Measurements from ENCODE around the gene LUC7L3. TPM values are rescaled to one million over a fixed set of nuclear protein-coding genes. Genes with fewer than 3 reads are reported as not detected.
A peak's percentile ranks its signal among the peaks of the same experiment; 100 is the strongest.

The LUC7L3 gene
- total and polyA plus RNA-seq, 2 of the 13 experiments (the other 11 are each of a cell fraction or from before 2014, with no cell fraction given), result 108 to 120 TPM

DNA sequence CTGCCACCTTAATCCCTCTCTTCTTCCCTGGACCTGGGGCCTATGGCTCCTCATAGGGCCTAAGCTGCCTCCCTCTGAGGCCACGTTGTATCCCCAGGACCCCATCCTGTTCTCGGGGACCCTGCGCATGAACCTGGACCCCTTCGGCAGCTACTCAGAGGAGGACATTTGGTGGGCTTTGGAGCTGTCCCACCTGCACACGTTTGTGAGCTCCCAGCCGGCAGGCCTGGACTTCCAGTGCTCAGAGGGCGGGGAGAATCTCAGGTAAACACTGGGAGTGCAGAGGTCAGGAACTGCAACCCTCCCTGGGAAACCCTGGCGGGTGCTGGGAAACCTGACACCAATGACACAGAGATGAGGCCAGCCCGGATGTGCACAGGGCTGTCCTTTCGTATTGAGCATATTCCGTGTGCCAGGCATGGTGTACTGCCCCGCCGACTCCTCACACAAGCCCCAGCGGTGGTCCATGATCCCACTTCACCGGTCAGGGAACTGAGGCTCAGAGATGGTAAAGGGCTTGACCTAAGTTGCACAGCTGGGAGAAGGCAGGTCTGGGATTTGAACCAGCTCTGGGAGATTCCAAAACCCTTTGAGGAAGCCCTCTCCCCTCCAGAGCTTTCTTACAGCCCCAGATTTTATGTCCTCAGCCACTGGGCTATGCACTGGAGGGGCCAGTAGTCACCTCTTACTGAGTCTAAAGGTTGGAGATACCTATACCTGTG is 34.6 kb upstream of the LUC7L3 start (continued):
- TF ChIP-seq E2F2 (CRISPR knock-in tag; IDR thresholded peaks at IDR 0.05; ENCODE audit: borderline replicate concordance) (no peak), RARA (CRISPR knock-in tag; IDR thresholded peaks at IDR 0.05) (peak; percentile 95), ZNF782 (CRISPR knock-in tag; IDR thresholded peaks at IDR 0.05; ENCODE audit: borderline replicate concordance) (peak; percentile 76; the same call in 1 of the 2 replicates), WIZ (CRISPR knock-in tag; IDR thresholded peaks at IDR 0.05) (no peak), ZFP90 (CRISPR knock-in tag; IDR thresholded peaks at IDR 0.05; ENCODE audit: borderline replicate concordance) (peak; percentile 84), RFX5 (IDR thresholded peaks at IDR 0.05; ENCODE audit: low read depth, low read length) (peak; percentile 57; the same call in 1 of the 2 replicates), ELF1 (CRISPR knock-in tag; IDR thresholded peaks at IDR 0.05) (peak; percentile 87), CBX5 (CRISPR knock-in tag; IDR thresholded peaks at IDR 0.05; ENCODE audit: borderline replicate concordance) (peak; percentile 92; the same call in 1 of the 2 replicates), NFE2L2 (IDR thresholded peaks at IDR 0.05; ENCODE audit: low read length) (no peak), CSRNP1 (CRISPR knock-in tag; IDR thresholded peaks at IDR 0.05) (peak; percentile 89), ZNF558 (CRISPR knock-in tag; IDR thresholded peaks at IDR 0.05; ENCODE audit: borderline replicate concordance) (0 out of 2 replicates have a peak, but pooled peaks have one; percentile 66), FOXP1 (IDR thresholded peaks at IDR 0.05) (peak; percentile 65; the same call in 1 of the 2 replicates), FOXP1 (CRISPR knock-in tag; IDR thresholded peaks at IDR 0.05) (peak; percentile 93), THYN1 (CRISPR knock-in tag; IDR thresholded peaks at IDR 0.05; ENCODE audit: borderline replicate concordance, low read depth) (no peak), TARDBP (CRISPR knock-in tag; IDR thresholded peaks at IDR 0.05) (peak; percentile 99), TMF1 (CRISPR knock-in tag; IDR thresholded peaks at IDR 0.05; ENCODE audit: low read depth) (peak; percentile 79; the same call in 1 of the 2 replicates), ZNF451 (CRISPR knock-in tag; IDR thresholded peaks at IDR 0.05) (peak; percentile 86; the same call in 1 of the 2 replicates), MIER2 (CRISPR knock-in tag; IDR thresholded peaks at IDR 0.05) (peak; percentile 85), PHF5A (CRISPR knock-in tag; IDR thresholded peaks at IDR 0.05; ENCODE audit: low read depth, unreplicated experiment) (peak; percentile 51), ZNF331 (CRISPR knock-in tag; IDR thresholded peaks at IDR 0.05) (peak; percentile 94), ZNF205 (CRISPR knock-in tag; IDR thresholded peaks at IDR 0.05) (peak; percentile 84), MED1 (CRISPR knock-in tag; IDR thresholded peaks at IDR 0.05) (peak; percentile 98)
- TF ChIP-seq, protein P1, sequence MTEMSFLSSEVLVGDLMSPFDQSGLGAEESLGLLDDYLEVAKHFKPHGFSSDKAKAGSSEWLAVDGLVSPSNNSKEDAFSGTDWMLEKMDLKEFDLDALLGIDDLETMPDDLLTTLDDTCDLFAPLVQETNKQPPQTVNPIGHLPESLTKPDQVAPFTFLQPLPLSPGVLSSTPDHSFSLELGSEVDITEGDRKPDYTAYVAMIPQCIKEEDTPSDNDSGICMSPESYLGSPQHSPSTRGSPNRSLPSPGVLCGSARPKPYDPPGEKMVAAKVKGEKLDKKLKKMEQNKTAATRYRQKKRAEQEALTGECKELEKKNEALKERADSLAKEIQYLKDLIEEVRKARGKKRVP (CRISPR knock-in tag; IDR thresholded peaks at IDR 0.05), result peak in 1 of 2 experiments; percentile 83; a peak in 2 of 4 replicates
- TF ChIP-seq, protein P2, sequence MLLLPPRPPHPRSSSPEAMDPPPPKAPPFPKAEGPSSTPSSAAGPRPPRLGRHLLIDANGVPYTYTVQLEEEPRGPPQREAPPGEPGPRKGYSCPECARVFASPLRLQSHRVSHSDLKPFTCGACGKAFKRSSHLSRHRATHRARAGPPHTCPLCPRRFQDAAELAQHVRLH (CRISPR knock-in tag; IDR thresholded peaks at IDR 0.05; ENCODE audit: borderline replicate concordance, low read depth), result peak; percentile 99
- TF ChIP-seq, protein P3, sequence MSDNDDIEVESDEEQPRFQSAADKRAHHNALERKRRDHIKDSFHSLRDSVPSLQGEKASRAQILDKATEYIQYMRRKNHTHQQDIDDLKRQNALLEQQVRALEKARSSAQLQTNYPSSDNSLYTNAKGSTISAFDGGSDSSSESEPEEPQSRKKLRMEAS (IDR thresholded peaks at IDR 0.05), result peak; percentile 84
